Measurements from ENCODE around the gene CNDP2. TPM values are rescaled to one million over a fixed set of nuclear protein-coding genes. Genes with fewer than 3 reads are reported as not detected.

CNDP2 gene
- polyA plus RNA-seq (2013, experiment 1 of 2; ENCODE audit: insufficient read length): 52.4 TPM
- polyA plus RNA-seq (2013, experiment 2 of 2; ENCODE audit: insufficient read length): 42.9 TPM

DNA sequence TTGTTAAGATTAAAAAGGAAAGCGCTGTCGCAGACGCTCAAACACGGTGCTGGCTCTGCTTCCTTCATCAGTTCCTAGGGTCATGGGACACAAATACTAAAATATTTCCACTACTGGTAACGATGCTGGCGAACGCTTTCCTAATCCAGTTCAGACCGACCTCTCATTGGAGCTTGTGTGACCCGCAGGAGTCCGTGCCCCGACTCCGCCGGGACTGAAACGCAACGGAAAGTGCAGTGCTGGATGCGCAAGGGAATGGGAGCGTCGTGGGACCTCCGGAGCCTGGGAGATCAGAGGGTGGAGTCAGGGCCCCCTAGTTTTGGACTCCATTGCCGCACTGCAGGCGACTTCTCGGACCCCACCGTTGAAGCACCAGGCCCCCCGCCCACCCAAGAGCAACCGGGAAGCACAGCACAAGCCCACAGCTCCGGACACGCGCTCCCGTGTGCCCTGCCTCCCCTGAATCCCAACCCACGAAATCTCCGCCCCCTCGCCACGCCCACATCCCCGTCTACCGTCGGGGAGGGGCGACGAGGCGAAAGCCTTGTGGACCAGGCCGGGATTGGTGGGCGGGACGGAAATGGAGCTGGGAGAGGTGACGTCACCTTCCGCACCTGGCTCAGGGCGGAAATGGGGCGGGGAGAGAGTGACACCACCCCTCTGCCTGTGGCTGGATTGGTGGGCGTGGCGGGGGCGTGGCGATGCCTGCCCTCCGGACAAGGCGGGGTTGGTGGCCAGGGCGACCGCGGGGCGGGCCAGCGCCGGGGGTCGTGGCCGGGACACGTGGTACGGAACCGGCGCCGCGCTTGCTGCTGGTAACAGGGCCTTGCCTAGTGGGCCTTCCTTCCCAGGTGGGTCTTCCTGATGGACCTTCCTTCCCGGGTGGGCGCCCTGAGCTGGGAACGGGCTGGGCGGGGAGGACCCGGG, at the start of gene CNDP2:
Gene CNDP2 (plus strand): TSS at position 783 of the 927 bp plus-strand sequence. CDS start 3,611 bp downstream, outside the sequence.
- peak; percentile 97 for DNase-seq

DNA sequence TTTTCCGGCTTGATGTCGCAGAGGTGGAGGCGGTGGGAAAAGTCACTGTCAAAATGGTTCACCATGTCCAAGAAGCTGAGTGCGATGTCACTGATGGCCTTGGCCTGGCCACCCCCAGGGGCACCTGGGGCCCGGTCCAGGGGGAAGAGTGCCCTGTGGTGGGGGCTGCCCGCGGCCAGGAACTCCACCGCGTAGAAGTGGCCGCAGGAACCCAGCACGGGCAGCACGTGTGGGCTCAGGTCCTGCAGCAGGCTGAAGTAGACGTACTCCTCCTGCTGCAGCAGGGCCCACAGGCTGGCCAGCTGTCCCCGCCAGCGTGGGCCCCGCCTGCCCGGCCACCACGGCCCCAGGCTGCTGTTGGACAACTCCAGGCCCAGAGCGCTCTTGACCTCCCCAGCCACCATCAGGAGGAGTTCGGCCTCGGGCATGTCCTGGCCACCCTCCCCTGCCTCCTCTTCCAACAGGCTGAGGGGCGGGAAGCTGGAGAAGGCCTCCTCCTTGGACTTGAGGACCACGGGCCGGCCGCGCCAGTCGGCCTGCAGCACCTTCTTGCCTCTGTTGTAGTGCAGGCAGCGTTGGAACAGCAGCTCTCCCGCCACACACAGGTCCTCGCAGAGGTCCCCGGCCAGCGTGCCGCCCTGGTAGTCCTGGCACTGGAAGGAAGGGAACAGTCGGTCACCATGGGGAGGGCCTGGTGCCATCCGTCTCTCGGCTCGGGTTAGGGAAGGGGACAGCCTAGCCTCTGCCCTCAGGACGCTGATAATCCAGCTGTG, 49.3 kb upstream of the CNDP2 start:
- DNase-seq: no peak

DNA sequence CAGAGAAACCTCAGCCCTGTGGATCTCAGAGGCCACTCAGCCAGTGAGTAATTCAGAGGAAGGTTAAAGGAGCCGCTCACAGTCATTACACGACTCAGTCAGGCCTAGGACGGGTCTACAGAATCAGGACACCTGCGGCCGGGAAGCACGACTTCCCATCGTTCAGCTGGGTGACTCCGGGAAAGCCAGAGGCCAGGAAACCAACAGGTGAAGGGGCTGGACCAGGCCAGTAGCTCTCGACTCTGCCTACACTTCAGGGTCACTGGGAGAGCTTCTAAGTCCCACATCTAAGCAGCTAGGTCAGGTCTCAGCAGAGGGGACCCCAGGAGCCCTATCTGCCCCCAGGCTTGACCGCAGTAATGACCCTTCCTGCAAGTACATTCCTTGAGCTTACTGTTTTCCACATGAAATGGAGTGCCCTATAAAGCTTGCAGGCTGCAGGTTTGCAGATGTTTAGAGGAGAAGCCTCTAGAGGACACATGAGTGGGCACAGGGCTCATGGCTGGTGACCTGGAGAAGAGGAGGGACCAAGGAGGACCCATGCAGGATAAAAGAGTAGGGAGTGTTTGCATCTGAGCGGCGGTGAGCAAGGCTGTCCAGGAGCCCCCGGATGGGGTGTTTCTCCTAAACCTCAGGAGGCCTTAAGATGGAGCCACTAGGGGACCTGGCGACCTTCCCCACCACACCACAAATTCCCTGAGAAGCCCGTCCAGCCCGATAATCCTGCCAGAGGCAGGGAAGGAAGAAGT, 48.6 kb upstream of the CNDP2 start:
- DNase-seq: no peak

- DNase-seq: no peak
Measured at GRCh38 chr18:74450626-74451025, 45.5 kb upstream of the CNDP2 start.

- DNase-seq: no peak
Measured at GRCh38 chr18:74451148-74451547, 45.0 kb upstream of the CNDP2 start.

DNA sequence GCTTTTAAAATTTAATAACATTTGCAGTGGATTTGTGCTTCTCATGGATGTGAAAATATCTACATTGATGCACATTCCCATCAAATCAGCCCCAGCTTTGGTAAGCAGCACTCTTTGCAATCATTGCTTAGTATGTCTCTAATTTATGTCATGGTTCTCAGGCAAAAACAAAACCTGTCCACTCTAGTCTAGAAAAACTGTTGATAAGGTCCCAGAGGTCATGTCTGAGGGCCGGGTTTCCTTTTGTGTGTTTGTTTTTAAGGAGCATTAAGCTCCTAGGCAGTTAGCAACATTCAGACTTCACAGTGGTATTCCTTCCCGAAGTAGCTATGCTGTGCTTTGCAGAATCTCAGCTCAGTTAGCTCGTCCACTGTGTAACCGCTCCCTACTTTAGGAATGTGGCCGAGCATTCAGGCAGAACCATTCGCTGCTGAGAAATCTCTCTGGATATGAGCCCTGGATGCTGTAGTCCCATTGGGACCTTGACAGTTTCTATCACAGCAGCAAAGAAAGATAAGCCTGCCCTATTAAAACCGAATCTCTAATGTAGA, 43.1 kb upstream of the CNDP2 start:
- no peak for DNase-seq

DNA sequence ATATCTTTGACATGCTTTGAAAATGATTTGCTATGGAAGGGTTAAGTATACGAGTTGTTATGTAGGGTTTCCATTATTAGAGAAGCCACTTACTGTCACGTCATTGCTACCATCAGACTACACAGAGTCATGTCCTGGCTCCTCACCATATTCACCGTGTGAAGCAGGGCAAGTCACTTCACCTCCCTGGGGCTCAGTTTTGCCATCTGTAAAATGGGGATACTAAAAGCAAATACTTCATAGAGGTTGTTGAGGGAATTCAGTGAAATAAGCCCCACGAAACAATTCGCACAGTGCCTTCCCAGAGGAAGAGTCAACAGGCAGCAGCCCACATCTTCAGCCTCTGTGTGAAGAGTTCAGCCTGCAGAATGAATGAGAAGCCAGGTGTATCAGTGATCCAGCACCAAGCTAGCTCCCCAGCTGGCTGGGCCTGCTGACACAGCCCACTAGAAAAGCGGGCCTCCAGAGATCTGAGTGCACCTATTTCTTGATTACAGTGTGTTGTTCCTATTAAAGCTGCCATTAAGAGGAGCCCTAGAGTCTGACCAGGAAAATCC, 42.4 kb upstream of the CNDP2 start:
- no peak for DNase-seq

- DNase-seq: no peak
Measured at GRCh38 chr18:74454279-74454751, 41.8 kb upstream of the CNDP2 start.

DNA sequence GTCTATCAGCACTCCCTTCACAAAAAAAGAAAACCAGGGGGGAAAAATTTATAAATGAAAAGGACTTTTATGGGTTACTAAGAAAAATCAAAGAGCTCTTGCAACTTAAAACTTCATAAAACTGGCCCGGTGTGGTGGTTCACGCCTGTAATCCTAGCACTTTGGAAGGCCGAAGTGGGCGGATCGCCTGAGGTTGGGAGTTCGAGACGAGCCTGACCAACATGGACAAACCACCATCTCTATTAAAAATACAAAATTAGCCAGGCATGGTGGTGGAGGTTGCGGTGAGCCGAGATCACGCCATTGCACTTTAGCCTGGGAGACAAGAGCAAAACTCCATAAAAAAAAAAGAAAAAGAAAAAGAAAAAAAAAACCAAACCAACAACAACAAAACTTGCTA, 40.8 kb upstream of the CNDP2 start:
- no peak for DNase-seq

DNA sequence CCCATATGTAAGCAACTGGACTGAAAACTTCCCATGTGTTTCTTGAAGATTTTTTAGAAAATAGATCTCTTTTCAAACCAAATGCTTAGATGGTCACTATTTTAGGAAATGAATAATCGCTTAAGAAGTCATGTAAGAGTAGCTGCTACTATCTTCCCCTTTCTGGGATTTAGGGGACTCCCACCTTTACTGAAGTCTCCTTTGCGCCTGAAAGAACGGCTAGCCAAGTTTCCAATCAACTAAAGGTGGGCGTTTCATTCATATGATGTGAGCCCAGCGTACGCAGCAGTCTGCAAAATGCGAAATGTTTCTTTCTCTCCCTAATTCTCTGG, 40.2 kb upstream of the CNDP2 start:
- DNase-seq: no peak

DNA sequence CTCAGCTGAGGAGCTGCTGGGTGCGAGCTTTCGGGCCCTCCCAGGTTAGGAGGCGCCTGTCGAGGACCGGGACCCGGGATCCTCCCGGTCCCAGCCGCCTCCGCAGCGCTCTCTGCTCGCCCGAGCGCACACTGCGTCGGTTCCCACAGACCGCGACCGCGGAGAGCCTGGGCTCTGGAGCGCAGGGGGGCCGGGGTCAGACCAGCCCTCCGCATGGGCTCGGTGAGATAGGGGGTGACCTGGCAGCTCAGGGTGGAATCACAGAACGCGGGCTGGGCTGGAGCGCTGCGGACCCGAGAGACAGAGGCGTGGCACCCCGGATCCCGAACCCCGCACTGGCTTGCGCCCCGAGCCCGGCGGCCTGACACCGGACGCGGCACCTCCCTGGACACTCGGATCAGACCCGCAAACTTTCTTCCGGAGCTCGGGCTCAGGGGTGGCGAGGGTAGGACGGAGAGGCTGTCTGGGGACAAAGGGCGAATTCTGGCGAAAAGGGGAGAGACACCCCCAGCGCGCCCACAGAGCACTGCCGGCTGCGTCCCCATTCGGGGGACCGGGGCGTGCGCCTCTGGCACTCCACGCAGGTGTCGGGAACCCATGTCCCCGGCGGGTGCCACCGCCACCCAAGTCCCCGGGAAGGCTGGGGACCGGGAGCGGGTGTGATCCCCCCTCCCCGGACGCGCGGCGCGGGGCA, 39.7 kb upstream of the CNDP2 start:
- no peak for DNase-seq

DNA sequence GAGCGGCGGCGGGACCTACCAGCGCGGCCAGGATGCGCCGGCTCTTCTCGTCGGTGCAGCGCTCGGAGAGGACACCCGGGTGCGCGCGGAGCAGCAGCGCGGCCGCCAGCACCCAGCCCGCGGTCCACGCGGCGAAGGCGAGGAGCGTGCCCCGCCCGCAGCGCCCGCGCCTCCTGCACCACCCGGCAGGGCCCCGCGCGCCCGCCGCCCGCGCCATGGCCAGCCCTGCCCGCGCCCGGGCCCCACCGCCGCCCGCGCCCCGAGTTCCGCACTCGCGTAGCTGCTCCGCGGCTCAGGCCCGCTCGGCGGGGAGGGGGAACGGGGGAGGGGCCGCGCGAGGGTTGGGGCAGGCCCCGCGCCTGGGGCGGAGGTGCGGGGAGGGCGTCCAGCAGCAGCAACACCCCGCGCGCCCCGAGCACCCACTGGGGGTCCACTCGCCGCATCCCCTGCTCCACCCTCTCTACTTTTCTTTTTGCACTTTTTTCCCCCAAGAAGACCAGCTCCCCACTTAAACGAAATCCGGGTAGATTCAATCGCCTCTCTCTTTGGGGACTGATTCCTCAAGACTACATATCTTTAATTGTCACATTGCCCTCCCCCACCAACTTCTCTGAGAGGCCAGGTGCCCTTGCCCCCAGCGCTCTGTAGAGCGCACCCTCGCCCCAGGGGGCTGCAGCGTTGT, 39.0 kb upstream of the CNDP2 start, which contains the start of gene DIPK1C:
Gene DIPK1C (minus strand): TSS at position 266 of the 682 bp plus-strand sequence. CDS start 49 bp downstream, at position 217.
- no peak for DNase-seq

GRCh38 chr18:74457725-74458421, 38.3 kb upstream of the CNDP2 start:
- no peak for DNase-seq

DNA sequence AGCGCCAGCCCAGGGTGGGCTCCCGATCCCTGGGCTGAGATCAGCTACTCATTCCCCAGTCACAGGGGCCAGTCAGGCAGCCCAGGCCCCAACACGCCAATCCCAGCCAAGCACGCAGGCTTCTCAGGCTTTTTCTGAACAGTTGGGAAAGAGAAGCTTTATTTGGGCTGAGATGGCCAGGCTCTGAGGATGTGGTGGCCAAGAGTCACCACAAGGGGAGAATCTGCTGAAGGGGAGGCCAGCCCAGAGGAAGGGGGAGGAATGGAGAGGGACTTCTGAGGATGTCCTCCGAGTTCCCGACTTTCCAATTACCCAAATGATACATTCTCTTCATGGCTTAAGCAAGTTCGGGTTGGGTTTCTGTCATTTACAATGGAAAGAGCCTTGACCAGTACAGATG, 36.3 kb upstream of the CNDP2 start:
- DNase-seq: peak; percentile 2

- no peak for DNase-seq
Measured at GRCh38 chr18:74460825-74461224, 35.3 kb upstream of the CNDP2 start.

GRCh38 chr18:74463254-74463653, 32.9 kb upstream of the CNDP2 start:
- DNase-seq: no peak

- DNase-seq: no peak
Measured at GRCh38 chr18:74463983-74464382, 32.2 kb upstream of the CNDP2 start.

DNA sequence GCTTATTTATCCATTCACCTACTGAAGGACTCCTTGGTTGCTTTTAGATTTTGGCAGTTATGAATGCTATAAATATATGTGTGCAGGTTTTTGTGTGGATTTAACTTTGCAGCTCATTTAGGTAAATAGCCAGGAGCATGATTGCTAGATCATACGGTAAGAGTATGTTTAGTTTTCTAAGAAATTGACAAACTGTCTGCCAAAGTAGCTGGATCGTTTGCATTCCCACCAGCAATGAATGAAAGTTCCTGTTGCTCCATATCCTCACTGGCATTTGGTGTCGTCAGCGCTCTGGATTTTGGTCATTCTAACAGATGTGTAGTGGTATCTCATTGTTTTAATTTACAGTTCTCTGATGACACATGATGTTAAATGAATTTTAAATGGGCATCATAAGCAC, 30.4 kb upstream of the CNDP2 start:
- DNase-seq: no peak

- no peak for DNase-seq
Measured at GRCh38 chr18:74468547-74469061, 27.6 kb upstream of the CNDP2 start.

DNA sequence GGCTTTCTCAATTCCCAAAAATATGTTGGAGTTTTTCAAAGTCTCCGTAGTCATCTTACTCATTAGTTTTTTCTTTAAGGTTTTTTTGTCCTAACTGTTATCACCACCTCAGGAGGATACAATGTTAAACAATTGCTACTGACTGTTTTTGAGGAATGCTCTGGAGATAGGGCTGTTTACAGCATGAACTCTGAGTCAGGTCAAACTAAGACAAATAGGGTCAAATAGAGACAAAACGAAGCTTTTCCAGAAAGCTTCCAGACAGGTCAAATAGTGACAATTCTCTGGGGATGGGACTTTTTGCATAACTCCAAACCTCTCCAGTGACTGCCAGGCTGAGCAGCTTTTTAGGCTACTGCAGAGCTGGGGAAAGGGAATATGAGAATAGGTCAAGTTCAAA, 23.9 kb upstream of the CNDP2 start:
- no peak for DNase-seq

All from fibroblast of skin of back (primary cell).